GM21447 (cell line): ENCODE results near the gene LAMA1.

Source experiments
- ATAC-seq: cut with Tn5 transposase; IDR thresholded peaks from one replicate; pipeline ENCODE4 v1.9.1; 2021; ENCODE audit not compliant: unreplicated experiment

Gene LAMA1

DNA sequence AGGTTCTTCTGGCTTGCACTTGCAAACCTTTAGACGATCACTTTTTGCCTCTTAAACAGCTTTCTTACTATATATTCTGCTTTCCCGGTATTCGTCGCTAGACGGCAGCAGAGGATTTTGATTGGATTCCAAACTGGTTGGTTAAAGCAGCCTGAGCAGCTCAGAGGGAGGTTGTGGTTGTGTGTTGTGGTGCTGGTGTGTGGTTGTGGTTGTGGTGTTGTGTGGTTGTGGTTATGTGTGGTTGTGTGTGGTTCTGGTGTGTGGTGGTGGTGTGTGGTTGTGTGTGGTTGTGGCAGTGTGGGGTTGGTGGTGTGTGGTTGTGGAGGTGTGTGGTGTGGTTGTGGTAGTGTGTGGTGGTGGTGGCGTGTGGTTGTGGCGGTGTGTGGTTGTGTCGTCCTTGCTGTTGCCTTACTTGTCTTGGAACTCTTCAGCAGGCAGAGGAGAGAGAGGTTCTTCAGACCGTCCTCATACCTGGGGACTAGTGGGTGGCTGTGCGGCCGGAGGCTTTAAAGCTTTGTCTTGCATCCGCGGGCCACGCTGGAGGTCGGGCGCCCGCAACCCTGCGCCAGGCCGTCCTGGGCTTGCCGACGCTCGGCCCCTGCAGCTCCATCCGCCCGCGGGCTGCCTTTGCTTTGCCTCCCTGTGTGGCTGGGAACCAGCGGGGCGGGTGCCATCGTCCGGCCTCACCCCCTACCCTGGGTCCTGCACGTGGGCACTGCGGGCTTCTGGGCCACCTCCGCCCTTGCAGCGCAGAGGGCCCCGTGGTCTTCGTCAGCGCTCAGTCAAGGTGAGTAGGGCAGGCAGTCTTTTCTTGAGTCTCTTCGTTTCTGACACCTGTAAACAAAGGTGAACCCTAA lies 197.3 kb downstream of the LAMA1 start:
- no peak for ATAC-seq

DNA sequence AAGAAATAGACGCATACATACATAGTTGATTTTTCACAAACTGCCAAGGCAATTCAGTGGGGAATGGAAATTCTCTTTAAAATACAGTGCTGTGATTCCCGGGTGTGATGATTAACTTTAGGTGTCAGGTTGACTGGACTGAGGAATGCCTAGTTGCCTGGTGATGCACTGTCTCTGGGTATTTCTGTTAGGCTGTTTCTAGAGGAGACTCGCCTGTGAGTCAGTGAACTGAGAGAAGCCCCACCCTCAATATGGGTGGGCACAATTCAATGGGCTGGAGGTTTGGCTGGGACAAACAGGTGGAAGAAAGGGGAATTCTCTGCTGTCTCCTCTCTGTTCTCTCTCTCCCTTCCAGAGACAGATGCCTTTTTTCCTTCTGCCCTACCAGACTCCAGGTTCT lies 200.5 kb downstream of the LAMA1 start:
- no peak for ATAC-seq

DNA sequence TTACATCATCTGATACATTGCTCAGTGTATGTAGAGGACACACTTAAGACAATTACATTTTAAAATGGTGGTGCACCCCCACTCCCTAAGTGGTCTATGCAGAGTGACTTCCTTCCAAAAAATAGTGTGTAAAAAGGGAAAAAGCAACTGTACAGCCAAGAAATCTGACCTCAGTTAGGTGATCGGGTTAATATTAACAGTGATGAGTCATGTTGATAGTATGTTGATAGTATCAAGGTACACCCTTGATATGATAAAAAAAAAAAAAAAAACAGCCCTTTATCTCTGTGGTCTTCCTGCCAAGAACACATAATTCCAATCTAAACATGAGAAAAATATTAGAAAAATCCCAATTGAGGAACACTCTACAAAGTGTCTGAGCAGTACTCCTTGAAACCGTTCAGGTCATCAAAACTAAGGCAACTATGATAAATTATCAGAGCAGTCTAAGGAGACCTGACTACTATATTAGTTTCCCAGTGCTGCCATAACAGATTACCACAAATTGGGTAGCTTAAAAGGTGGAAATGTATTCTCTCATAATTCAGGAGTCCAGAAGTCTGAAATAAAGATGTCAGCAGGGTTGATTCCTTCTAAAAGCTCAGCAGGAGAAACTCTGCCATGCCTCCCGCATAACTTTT lies 216.2 kb downstream of the LAMA1 start:
- ATAC-seq: no peak

DNA sequence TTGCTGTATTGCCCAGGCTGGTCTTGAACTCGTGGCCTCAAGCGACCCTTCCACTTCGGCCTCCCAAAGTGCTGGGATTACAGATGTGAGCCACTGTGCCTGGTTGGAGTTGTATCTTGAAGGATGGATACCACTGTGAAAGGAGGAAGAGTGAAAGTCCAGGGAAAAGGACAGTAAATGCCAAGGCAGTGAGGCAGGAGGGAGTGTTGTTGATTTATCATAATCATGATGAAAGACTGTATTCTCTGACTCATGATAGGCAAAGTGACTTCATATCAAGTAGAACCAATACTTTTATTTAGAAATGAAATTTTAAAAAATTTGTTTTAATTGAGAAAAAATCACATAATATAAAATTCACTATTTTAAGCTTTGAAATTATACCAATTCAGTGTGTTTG lies 225.8 kb downstream of the LAMA1 start:
- ATAC-seq: no peak
